ENCODE data around the gene CMSS1. TPM values are rescaled to one million over a fixed set of nuclear protein-coding genes. Genes with fewer than 3 reads are reported as not detected.

The CMSS1 gene
- total RNA-seq, 1 donor from 2014 or later: 9.2 TPM

GRCh38 chr3:100136921-100137320 lies 319.3 kb downstream of the CMSS1 start:
- Histone ChIP-seq H3K9me3 (no peaks in the 10 kb centered on the region), H3K27ac (peak overlapping the region; percentile 67 to 76), H3K27me3 (no peaks in the 10 kb centered on the region), H3K4me1 (peaks cover 0 to 20% of the 10 kb centered on the region in 2 donors), H3K4me3 (no peak overlapping the region), H3K36me3 (no peaks in the 10 kb centered on the region)
- TF ChIP-seq CTCF (IDR thresholded peaks at IDR 0.05): no peak
- intact Hi-C loops (cut with DNase I): no loop called here
- no peak for DNase-seq (ENCODE audit: low spot score in 2 of 2)

GRCh38 chr3:100140976-100141375 lies 323.3 kb downstream of the CMSS1 start:
- no peak for TF ChIP-seq CTCF (IDR thresholded peaks at IDR 0.05)
- H3K27ac ChIP-seq: no peak overlapping the region
- H3K27me3 ChIP-seq: no peaks in the 10 kb centered on the region
- intact Hi-C loops (cut with DNase I): no loop called here
- no peaks in the 10 kb centered on the region for H3K36me3 ChIP-seq
- DNase-seq (ENCODE audit: low spot score in 2 of 2): no peak
- H3K4me3 ChIP-seq: no peak overlapping the region
- H3K9me3 ChIP-seq: peaks cover 0 to 14% of the 10 kb centered on the region in 2 donors
- peaks cover 0 to 14% of the 10 kb centered on the region in 2 donors for H3K4me1 ChIP-seq

- Histone ChIP-seq H3K27ac (no peak overlapping the region), H3K4me1 (peaks cover 0 to 8% of the 10 kb centered on the region in 2 donors), H3K36me3 (no peaks in the 10 kb centered on the region), H3K9me3 (peaks cover 0 to 14% of the 10 kb centered on the region in 2 donors), H3K4me3 (no peak overlapping the region), H3K27me3 (no peaks in the 10 kb centered on the region)
- no peak for DNase-seq (ENCODE audit: low spot score in 2 of 2)
- intact Hi-C loops (cut with DNase I): no loop called here
- no peak for TF ChIP-seq CTCF (IDR thresholded peaks at IDR 0.05)
Observed at GRCh38 chr3:100141586-100141985, 323.9 kb downstream of the CMSS1 start.

- no peaks in the 10 kb centered on the region for H3K36me3 ChIP-seq
- DNase-seq (ENCODE audit: low spot score in 2 of 2): no peak
- peaks cover 0 to 14% of the 10 kb centered on the region in 2 donors for H3K9me3 ChIP-seq
- no peaks in the 10 kb centered on the region for H3K27me3 ChIP-seq
- H3K4me1 ChIP-seq: peaks cover 2% of the 10 kb centered on the region in 2 donors
- no peak overlapping the region for H3K27ac ChIP-seq
- intact Hi-C loops (cut with DNase I): no loop called here
- H3K4me3 ChIP-seq: no peak overlapping the region
- TF ChIP-seq CTCF (IDR thresholded peaks at IDR 0.05): no peak
Observed at GRCh38 chr3:100144255-100144866, 326.7 kb downstream of the CMSS1 start.

GRCh38 chr3:100149130-100149529 lies 331.5 kb downstream of the CMSS1 start:
- H3K9me3 ChIP-seq: no peaks in the 10 kb centered on the region
- H3K36me3 ChIP-seq: no peaks in the 10 kb centered on the region
- intact Hi-C loops (cut with DNase I): no loop called here
- DNase-seq (ENCODE audit: low spot score in 2 of 2): no peak
- peak overlapping the region; percentile 92 for H3K27ac ChIP-seq
- no peak overlapping the region for H3K4me3 ChIP-seq
- H3K27me3 ChIP-seq: no peaks in the 10 kb centered on the region
- H3K4me1 ChIP-seq: peaks cover 10 to 28% of the 10 kb centered on the region in 2 donors
- TF ChIP-seq CTCF (IDR thresholded peaks at IDR 0.05): no peak

Data from ascending aorta (tissue), 2 donors.